ENCODE results near the gene ANLN. TPM values are rescaled to one million over a fixed set of nuclear protein-coding genes. Genes with fewer than 3 reads are reported as not detected.

Gene ANLN
- polyA plus RNA-seq, 12 donors = 16.4 to 51.7 (median 32.2) TPM; not detected in 1

Other genes starting within 250 kb of the ANLN start
- gene EEPD1, start 236.6 kb upstream of the ANLN start, polyA plus RNA-seq (ENCODE audit: insufficient read length in 12 of 12) = 10 to 100 TPM in 7 of 12 donors, 1 to 10 TPM in 4, not detected in 1; 5.2 to 21.0 (median 12.1) TPM

All from muscle of arm (tissue), 12 donors.